HG03025 (cell line): ENCODE data around the gene ZNF175.
"Not testable (repeated sequence)": the region's sequence is repeated elsewhere in the genome, so short reads cannot be mapped to it uniquely, and the experiment has no call there.

Experiments
- ATAC-seq: cut with Tn5 transposase; IDR thresholded peaks from one replicate; pipeline ENCODE4 v1.9.1; 2021; ENCODE audit warnings: mild to moderate bottlenecking, moderate library complexity; ENCODE audit not compliant: unreplicated experiment, low FRiP score

The ZNF175 gene

GRCh38 chr19:51626675-51627074 is 55.6 kb downstream of the ZNF175 start:
- no peak for ATAC-seq

GRCh38 chr19:51627491-51628138 is 56.5 kb downstream of the ZNF175 start:
- no peak for ATAC-seq

- no peak for ATAC-seq
These were observed 57.3 kb downstream of the ZNF175 start for GRCh38 chr19:51628153-51628939.

GRCh38 chr19:51630315-51630714 is 59.2 kb downstream of the ZNF175 start, which contains the start of gene SIGLEC5:
Gene SIGLEC5, minus strand, starts transcription at chr19:51630401. Its CDS starts 66 bp downstream, at chr19:51630335.
- not testable (repeated sequence) for ATAC-seq

GRCh38 chr19:51632126-51632525 is 61.0 kb downstream of the ZNF175 start:
- no peak for ATAC-seq

- ATAC-seq = no peak
These were observed 66.4 kb downstream of the ZNF175 start for GRCh38 chr19:51637362-51637978.

- ATAC-seq = no peak
These were observed 68.8 kb downstream of the ZNF175 start for GRCh38 chr19:51639916-51640315.

GRCh38 chr19:51640386-51640785 is 69.3 kb downstream of the ZNF175 start:
- ATAC-seq = no peak

GRCh38 chr19:51641648-51642047 is 70.6 kb downstream of the ZNF175 start:
- no peak for ATAC-seq
